ENCODE results near the gene RNF103. TPM values are rescaled to one million over a fixed set of nuclear protein-coding genes. Genes with fewer than 3 reads are reported as not detected.

RNF103 gene
- total RNA-seq, 4 donors from 2014 or later, result 29.6 to 32.6 (median 31.5) TPM

DNA sequence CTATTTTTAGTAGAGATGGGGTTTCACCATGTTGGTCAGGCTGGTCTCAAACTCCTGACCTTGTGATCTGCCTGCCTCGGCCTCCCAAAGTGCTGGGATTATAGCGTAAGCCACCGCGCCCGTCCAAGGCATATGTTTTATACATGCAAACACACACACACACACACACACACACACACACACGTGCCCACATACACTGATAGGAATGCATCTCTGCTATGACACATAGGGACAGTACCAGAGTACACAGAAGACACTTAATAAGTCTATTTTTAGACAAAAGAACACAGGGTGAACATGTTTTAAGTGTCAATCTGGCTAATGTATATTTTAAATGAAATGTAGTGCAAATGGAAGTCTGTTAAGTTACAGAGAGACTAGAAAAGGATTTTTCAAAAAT, 10.7 kb upstream of the RNF103 start:
- TF ChIP-seq CTCF (IDR thresholded peaks at IDR 0.05; ENCODE audit: low read depth), result no peak

- TF ChIP-seq CTCF (IDR thresholded peaks at IDR 0.05; ENCODE audit: low read depth), result no peak
Observed at GRCh38 chr2:86633155-86633651, 9.5 kb upstream of the RNF103 start.

DNA sequence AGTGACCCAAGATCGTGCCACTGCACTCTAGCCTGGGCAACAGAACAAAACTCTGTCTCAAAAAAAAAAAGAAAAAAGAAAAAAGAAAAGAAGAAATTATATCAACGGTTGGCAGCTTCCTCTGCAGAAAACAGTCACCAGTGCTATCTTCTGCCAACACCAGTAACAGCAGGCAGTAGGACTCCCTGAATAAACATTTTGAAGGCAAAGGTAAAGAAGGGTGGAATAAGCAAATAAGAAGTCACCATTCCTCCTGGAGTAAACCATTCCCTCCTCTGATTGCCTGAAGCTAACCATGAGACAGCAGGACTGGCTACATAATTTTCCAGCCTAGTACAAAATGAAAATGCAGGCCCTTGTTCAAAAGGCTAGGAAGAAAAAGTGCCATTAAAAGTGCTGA, 9.0 kb upstream of the RNF103 start:
- no peak for TF ChIP-seq CTCF (IDR thresholded peaks at IDR 0.05; ENCODE audit: low read depth)

DNA sequence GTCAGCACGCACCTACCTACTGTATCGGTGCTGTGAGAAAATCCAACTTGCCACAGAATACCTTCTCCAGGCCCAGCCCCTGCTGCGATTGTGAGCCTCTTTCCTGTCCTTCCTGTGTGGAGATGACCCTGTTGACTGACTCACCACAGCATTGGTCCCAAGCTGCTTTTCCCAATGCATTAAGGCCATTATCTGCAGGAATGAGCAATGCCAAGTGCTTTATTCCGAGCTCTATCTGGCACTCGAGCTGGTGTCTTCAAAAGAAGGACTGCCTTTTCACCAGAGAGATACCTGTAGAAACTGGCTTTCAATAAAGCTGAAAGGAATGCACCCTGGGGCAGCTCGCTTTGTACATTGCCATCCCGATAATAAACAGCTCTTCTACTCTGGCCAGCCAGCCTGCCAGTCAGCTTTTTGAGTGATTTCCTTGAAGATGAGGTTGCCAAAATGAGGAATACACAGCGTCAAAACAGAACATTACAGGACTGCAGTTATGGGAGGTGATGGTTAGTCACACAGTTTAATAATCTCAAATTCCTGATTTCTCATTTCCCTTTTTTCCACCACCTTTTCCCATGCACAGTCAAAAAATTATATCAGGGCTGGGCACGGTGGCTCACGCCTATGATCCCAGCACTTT, 8.3 kb upstream of the RNF103 start:
- no peak for TF ChIP-seq CTCF (IDR thresholded peaks at IDR 0.05; ENCODE audit: low read depth)

GRCh38 chr2:86628091-86628522, 4.4 kb upstream of the RNF103 start:
- no peak for TF ChIP-seq CTCF (IDR thresholded peaks at IDR 0.05; ENCODE audit: low read depth)

- TF ChIP-seq CTCF (IDR thresholded peaks at IDR 0.05; ENCODE audit: low read depth), result no peak
Observed at GRCh38 chr2:86627550-86627949, 3.9 kb upstream of the RNF103 start.

GRCh38 chr2:86625096-86625495, 1.4 kb upstream of the RNF103 start:
- no peak for TF ChIP-seq CTCF (IDR thresholded peaks at IDR 0.05; ENCODE audit: low read depth)

Data from subcutaneous adipose tissue (tissue), 4 donors.